ENCODE measurements around the gene SLC6A1.
"Not testable (repeated sequence)": the region's sequence is repeated elsewhere in the genome, so short reads cannot be mapped to it uniquely, and the experiment has no call there.

SLC6A1 gene

GRCh38 chr3:11059090-11059798 is 66.7 kb downstream of the SLC6A1 start:
- CTCF ChIA-PET, result interaction anchor here (0.7 to 8.8 kb wide), 74 partner anchors 9 to 776 kb away, joined by 3 to 290 read pairs (median 6); partner anchors contain the start of gene HRH1
- POLR2A ChIA-PET, result no interaction called here
- DNase-seq (ENCODE audit: low read depth, low spot score), result peak; percentile 23
- TF ChIP-seq CTCF (IDR thresholded peaks at IDR 0.05; ENCODE audit: insufficient read depth, low read length, missing control alignments), result peak; percentile 92
- no peak overlapping the region for H3K4me3 ChIP-seq (ENCODE audit: low read depth, low read length)

GRCh38 chr3:11059799-11060115 is 67.2 kb downstream of the SLC6A1 start:
- TF ChIP-seq CTCF (IDR thresholded peaks at IDR 0.05; ENCODE audit: insufficient read depth, low read length, missing control alignments), result no peak
- ChIA-PET CTCF (interaction anchor here (0.6 to 8.8 kb wide), 104 partner anchors 9 to 776 kb away, joined by 3 to 290 read pairs (median 4); partner anchors contain the start of gene HRH1), POLR2A (no interaction called here)
- no peak overlapping the region for H3K4me3 ChIP-seq (ENCODE audit: low read depth, low read length)
- no peak for DNase-seq (ENCODE audit: low read depth, low spot score)

GRCh38 chr3:11060500-11061251 is 68.1 kb downstream of the SLC6A1 start:
- POLR2A ChIA-PET, result interaction anchor here (0.6 kb wide), 2 partner anchors 27 to 115 kb away, joined by 3 to 4 read pairs; no protein-coding TSS in a partner anchor
- CTCF ChIA-PET, result interaction anchor here (0.6 to 8.8 kb wide), 122 partner anchors 8 to 775 kb away, joined by 3 to 290 read pairs (median 4); partner anchors contain the start of genes ATG7 and HRH1
- TF ChIP-seq CTCF (IDR thresholded peaks at IDR 0.05; ENCODE audit: insufficient read depth, low read length, missing control alignments), result peak; percentile 91
- DNase-seq (ENCODE audit: low read depth, low spot score), result no peak
- peak overlapping the region; percentile 27; the same call in 1 of the 2 replicates for H3K4me3 ChIP-seq (ENCODE audit: low read depth, low read length)

- H3K4me3 ChIP-seq (ENCODE audit: low read depth, low read length); POLR2A ChIA-PET; DNase-seq (ENCODE audit: low read depth, low spot score): not testable (repeated sequence)
- CTCF ChIA-PET, result interaction anchor here (0.7 to 8.8 kb wide), 55 partner anchors 12 to 661 kb away, joined by 3 to 290 read pairs (median 9); partner anchors contain the start of genes ATG7 and HRH1
Observed at GRCh38 chr3:11061268-11061871, 68.8 kb downstream of the SLC6A1 start.

GRCh38 chr3:11062704-11063103 is 70.2 kb downstream of the SLC6A1 start:
- ChIA-PET POLR2A (no interaction called here), CTCF (interaction anchor here (3.2 to 8.8 kb wide), 6 partner anchors 12 to 304 kb away, joined by 22 to 290 read pairs (median 141); no protein-coding TSS in a partner anchor)
- H3K4me3 ChIP-seq (ENCODE audit: low read depth, low read length), result no peak overlapping the region
- DNase-seq (ENCODE audit: low read depth, low spot score), result no peak
- no peak for TF ChIP-seq CTCF (IDR thresholded peaks at IDR 0.05; ENCODE audit: insufficient read depth, low read length, missing control alignments)

GRCh38 chr3:11071096-11071755 is 78.7 kb downstream of the SLC6A1 start:
- TF ChIP-seq CTCF (IDR thresholded peaks at IDR 0.05; ENCODE audit: insufficient read depth, low read length, missing control alignments), result no peak
- CTCF ChIA-PET, result interaction anchor here (9.9 kb wide), 1 partner anchor 11 kb away, joined by 87 read pairs; no protein-coding TSS in a partner anchor
- no peak overlapping the region for H3K4me3 ChIP-seq (ENCODE audit: low read depth, low read length)
- no peak for DNase-seq (ENCODE audit: low read depth, low spot score)
- POLR2A ChIA-PET, result no interaction called here
